ENCODE data around the gene ZBTB38.

Gene ZBTB38

GRCh38 chr3:141407825-141408224 is 39.5 kb downstream of the ZBTB38 start:
- no peak for DNase-seq

GRCh38 chr3:141408596-141408995 is 40.3 kb downstream of the ZBTB38 start:
- no peak for DNase-seq

- no peak for DNase-seq
Observed at GRCh38 chr3:141409940-141410241, 41.6 kb downstream of the ZBTB38 start.

- DNase-seq, result no peak
Observed at GRCh38 chr3:141410408-141410807, 42.1 kb downstream of the ZBTB38 start.

GRCh38 chr3:141410846-141411245 is 42.5 kb downstream of the ZBTB38 start:
- DNase-seq, result no peak

GRCh38 chr3:141411251-141411771 is 43.0 kb downstream of the ZBTB38 start:
- no peak for DNase-seq

GRCh38 chr3:141412087-141412935 is 44.0 kb downstream of the ZBTB38 start:
- DNase-seq, result peak; percentile 27

GRCh38 chr3:141412936-141413354 is 44.6 kb downstream of the ZBTB38 start:
- no peak for DNase-seq

- DNase-seq, result no peak
Observed at GRCh38 chr3:141413391-141413790, 45.1 kb downstream of the ZBTB38 start.

GRCh38 chr3:141413801-141414689 is 45.7 kb downstream of the ZBTB38 start:
- no peak for DNase-seq

- DNase-seq, result no peak
Observed at GRCh38 chr3:141414800-141415462, 46.6 kb downstream of the ZBTB38 start.

GRCh38 chr3:141415953-141416352 is 47.6 kb downstream of the ZBTB38 start:
- no peak for DNase-seq
